Endothelial cell of umbilical vein (primary cell): ENCODE results near the gene AADAC.
"Not testable (repeated sequence)": the region's sequence is repeated elsewhere in the genome, so short reads cannot be mapped to it uniquely, and the experiment has no call there.

Experiments
- EZH2 ChIP-seq: IDR thresholded peaks from 2 replicates; pipeline ENCODE4 v1.6.1; 2012; ENCODE audit warnings: borderline replicate concordance, low read depth, mild to moderate bottlenecking, moderate library complexity, low read length, inconsistent platforms; ENCODE audit not compliant: severe bottlenecking
- FOS ChIP-seq: IDR thresholded peaks from 2 replicates; pipeline ENCODE4 v1.6.1; 2011; ENCODE audit warnings: mild to moderate bottlenecking, low read length, moderate library complexity, borderline replicate concordance; ENCODE audit not compliant: insufficient read depth
- POLR2A ChIP-seq: IDR thresholded peaks from 2 replicates; pipeline ENCODE4 v1.6.1; 2012; ENCODE audit warnings: low read depth, mild to moderate bottlenecking, control low read depth, low read length
- POLR2AphosphoS5 ChIP-seq: IDR thresholded peaks from 2 replicates; pipeline ENCODE4 v1.6.1; 2012; ENCODE audit warnings: low read depth, mild to moderate bottlenecking, control low read depth, low read length, moderate library complexity; ENCODE audit not compliant: insufficient read depth
- TF ChIP-seq, protein P1 (sequence below), 2 donors: IDR thresholded peaks; 1 replicate in 1 of 2; 2 replicates in 1 of 2; pipeline ENCODE4 v1.5.1; 2011; ENCODE audit warnings: low read length in 2 of 2, mild to moderate bottlenecking in 2 of 2, moderate library complexity in 2 of 2, control low read depth in 1 of 2, inconsistent platforms in 1 of 2, low read depth in 1 of 2; ENCODE audit not compliant: insufficient read depth in 1 of 2; ENCODE audit errors: extremely low read depth in 1 of 2
- TF ChIP-seq, protein P2 (sequence below): IDR thresholded peaks from 2 replicates; pipeline ENCODE4 v1.6.1; 2011; ENCODE audit not compliant: insufficient read depth, insufficient read length

DNA sequence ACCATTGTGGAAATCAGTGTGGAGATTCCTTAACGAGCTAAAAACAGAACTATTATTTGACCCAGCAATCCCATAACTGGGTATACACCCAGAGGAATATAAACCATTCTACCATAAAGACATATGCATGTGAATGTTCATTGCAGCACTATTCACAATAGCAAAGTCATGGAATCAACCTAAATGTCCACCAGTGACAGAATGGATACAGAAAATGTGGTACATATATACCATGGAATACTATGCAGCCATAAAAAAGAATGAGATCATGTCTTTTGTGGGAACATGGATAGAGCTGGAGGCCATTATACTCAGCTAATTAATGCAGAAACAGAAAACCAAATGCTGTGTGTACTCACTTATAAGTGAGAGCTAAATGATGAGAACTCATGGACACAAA, 49.2 kb upstream of the AADAC start:
- TF ChIP-seq POLR2A, EZH2, POLR2AphosphoS5, FOS: not testable (repeated sequence)
- TF ChIP-seq, protein P1, sequence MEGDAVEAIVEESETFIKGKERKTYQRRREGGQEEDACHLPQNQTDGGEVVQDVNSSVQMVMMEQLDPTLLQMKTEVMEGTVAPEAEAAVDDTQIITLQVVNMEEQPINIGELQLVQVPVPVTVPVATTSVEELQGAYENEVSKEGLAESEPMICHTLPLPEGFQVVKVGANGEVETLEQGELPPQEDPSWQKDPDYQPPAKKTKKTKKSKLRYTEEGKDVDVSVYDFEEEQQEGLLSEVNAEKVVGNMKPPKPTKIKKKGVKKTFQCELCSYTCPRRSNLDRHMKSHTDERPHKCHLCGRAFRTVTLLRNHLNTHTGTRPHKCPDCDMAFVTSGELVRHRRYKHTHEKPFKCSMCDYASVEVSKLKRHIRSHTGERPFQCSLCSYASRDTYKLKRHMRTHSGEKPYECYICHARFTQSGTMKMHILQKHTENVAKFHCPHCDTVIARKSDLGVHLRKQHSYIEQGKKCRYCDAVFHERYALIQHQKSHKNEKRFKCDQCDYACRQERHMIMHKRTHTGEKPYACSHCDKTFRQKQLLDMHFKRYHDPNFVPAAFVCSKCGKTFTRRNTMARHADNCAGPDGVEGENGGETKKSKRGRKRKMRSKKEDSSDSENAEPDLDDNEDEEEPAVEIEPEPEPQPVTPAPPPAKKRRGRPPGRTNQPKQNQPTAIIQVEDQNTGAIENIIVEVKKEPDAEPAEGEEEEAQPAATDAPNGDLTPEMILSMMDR (IDR thresholded peaks at IDR 0.05; ENCODE audit: extremely low read depth in 1 of 2, insufficient read depth in 1 of 2, low read depth in 1 of 2, low read length in 2 of 2) = not testable (repeated sequence)
- TF ChIP-seq, protein P2, sequence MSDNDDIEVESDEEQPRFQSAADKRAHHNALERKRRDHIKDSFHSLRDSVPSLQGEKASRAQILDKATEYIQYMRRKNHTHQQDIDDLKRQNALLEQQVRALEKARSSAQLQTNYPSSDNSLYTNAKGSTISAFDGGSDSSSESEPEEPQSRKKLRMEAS = not testable (repeated sequence)
